GM11168 (cell line): ENCODE measurements around the gene HOPX.
"Not testable (repeated sequence)": the region's sequence is repeated elsewhere in the genome, so short reads cannot be mapped to it uniquely, and the experiment has no call there.

Source experiments
- in situ Hi-C: fragments of 300-500 bp; cut with MboI; formaldehyde crosslinking; loops from one replicate; pipeline ENCODE4 v1.12.0; 2022; ENCODE audit warnings: low sequenced_read_pairs; ENCODE audit not compliant: unreplicated experiment

HOPX gene

GRCh38 chr4:56689201-56689969 is 8.3 kb upstream of the HOPX start:
- in situ Hi-C loops: no loop called here

- in situ Hi-C loops: no loop called here
Measured at GRCh38 chr4:56688094-56688647, 7.1 kb upstream of the HOPX start.

- in situ Hi-C loops: no loop called here
Measured at GRCh38 chr4:56686537-56687231, 5.6 kb upstream of the HOPX start.

- in situ Hi-C loops: no loop called here
Measured at GRCh38 chr4:56684320-56685050, 3.4 kb upstream of the HOPX start.

- in situ Hi-C loops: no loop called here
Measured at GRCh38 chr4:56683455-56683854, 2.4 kb upstream of the HOPX start.

- in situ Hi-C loops: no loop called here
Measured at GRCh38 chr4:56681853-56682525, 893 bp upstream of the HOPX start.

GRCh38 chr4:56680266-56680665 is 830 bp downstream of the HOPX start:
- in situ Hi-C loops: no loop called here

- in situ Hi-C loops: no loop called here
Measured at GRCh38 chr4:56677711-56678110, 3.4 kb downstream of the HOPX start.

GRCh38 chr4:56674984-56675383 is 6.1 kb downstream of the HOPX start:
- in situ Hi-C loops: no loop called here

- in situ Hi-C loops: no loop called here
Measured at GRCh38 chr4:56671860-56672259, 9.2 kb downstream of the HOPX start.

GRCh38 chr4:56671373-56671772 is 9.7 kb downstream of the HOPX start:
- in situ Hi-C loops: no loop called here

GRCh38 chr4:56668267-56668666 is 12.8 kb downstream of the HOPX start:
- in situ Hi-C loops: no loop called here

GRCh38 chr4:56667396-56667795 is 13.7 kb downstream of the HOPX start:
- in situ Hi-C loops: not testable (repeated sequence)

GRCh38 chr4:56666279-56666678 is 14.8 kb downstream of the HOPX start:
- in situ Hi-C loops: no loop called here

- in situ Hi-C loops: no loop called here
Measured at GRCh38 chr4:56665781-56666180, 15.3 kb downstream of the HOPX start.

- in situ Hi-C loops: no loop called here
Measured at GRCh38 chr4:56662782-56663468, 18.2 kb downstream of the HOPX start.

- in situ Hi-C loops: no loop called here
Measured at GRCh38 chr4:56659946-56660345, 21.1 kb downstream of the HOPX start.

GRCh38 chr4:56658528-56658927 is 22.6 kb downstream of the HOPX start:
- in situ Hi-C loops: no loop called here

- in situ Hi-C loops: no loop called here
Measured at GRCh38 chr4:56657818-56658217, 23.3 kb downstream of the HOPX start.

- in situ Hi-C loops: no loop called here
Measured at GRCh38 chr4:56657128-56657527, 24.0 kb downstream of the HOPX start.
